ENCODE data around the gene WASF2.

GRCh38 chr1:27446496-27447020 lies 43.4 kb downstream of the WASF2 start:
- TF ChIP-seq CTCF (IDR thresholded peaks at IDR 0.05): no peak
- no peak for TF ChIP-seq EZH2phosphoT487 (IDR thresholded peaks at IDR 0.05)

All from neural progenitor cell (in vitro differentiated cells).